HG03571 (cell line): Measurements from ENCODE around the gene ZNF385C.

Experiments
- ATAC-seq: cut with Tn5 transposase; IDR thresholded peaks from one replicate; pipeline ENCODE4 v1.9.1; 2021; ENCODE audit not compliant: unreplicated experiment

The ZNF385C gene

GRCh38 chr17:42078396-42079043 lies 19.8 kb downstream of the ZNF385C start:
- no peak for ATAC-seq

GRCh38 chr17:42077755-42078154 lies 20.5 kb downstream of the ZNF385C start:
- ATAC-seq, result no peak

- ATAC-seq, result no peak
These were observed 21.3 kb downstream of the ZNF385C start for GRCh38 chr17:42076797-42077559.

GRCh38 chr17:42075789-42076188 lies 22.5 kb downstream of the ZNF385C start:
- ATAC-seq, result no peak

- ATAC-seq, result no peak
These were observed 25.7 kb downstream of the ZNF385C start for GRCh38 chr17:42072323-42073187.

GRCh38 chr17:42071810-42072209 lies 26.5 kb downstream of the ZNF385C start:
- ATAC-seq, result no peak

- ATAC-seq, result no peak
These were observed 29.3 kb downstream of the ZNF385C start for GRCh38 chr17:42068979-42069378.

GRCh38 chr17:42067371-42068091 lies 30.7 kb downstream of the ZNF385C start:
- no peak for ATAC-seq

GRCh38 chr17:42065201-42065600 lies 33.1 kb downstream of the ZNF385C start:
- ATAC-seq, result no peak

GRCh38 chr17:42062681-42063080 lies 35.6 kb downstream of the ZNF385C start:
- no peak for ATAC-seq

- ATAC-seq, result no peak
These were observed 36.4 kb downstream of the ZNF385C start for GRCh38 chr17:42061646-42062487.

GRCh38 chr17:42060231-42060630 lies 38.0 kb downstream of the ZNF385C start:
- no peak for ATAC-seq

GRCh38 chr17:42059815-42060214 lies 38.5 kb downstream of the ZNF385C start:
- no peak for ATAC-seq

GRCh38 chr17:42058063-42058462 lies 40.2 kb downstream of the ZNF385C start:
- ATAC-seq, result no peak

GRCh38 chr17:42056635-42057034 lies 41.6 kb downstream of the ZNF385C start:
- ATAC-seq, result no peak

GRCh38 chr17:42055496-42055895 lies 42.8 kb downstream of the ZNF385C start:
- no peak for ATAC-seq

GRCh38 chr17:42055027-42055426 lies 43.2 kb downstream of the ZNF385C start:
- no peak for ATAC-seq

GRCh38 chr17:42053731-42054500 lies 44.4 kb downstream of the ZNF385C start:
- no peak for ATAC-seq

- no peak for ATAC-seq
These were observed 45.9 kb downstream of the ZNF385C start for GRCh38 chr17:42052346-42052877.
